ENCODE measurements around the gene CLMN. TPM values are rescaled to one million over a fixed set of nuclear protein-coding genes. Genes with fewer than 3 reads are reported as not detected.

The CLMN gene
- total and polyA plus RNA-seq, 10 of the 15 experiments (the other 5 are each of a cell fraction or from before 2014, with no cell fraction given) = 7.8 to 49.3 (median 18.5) TPM

DNA sequence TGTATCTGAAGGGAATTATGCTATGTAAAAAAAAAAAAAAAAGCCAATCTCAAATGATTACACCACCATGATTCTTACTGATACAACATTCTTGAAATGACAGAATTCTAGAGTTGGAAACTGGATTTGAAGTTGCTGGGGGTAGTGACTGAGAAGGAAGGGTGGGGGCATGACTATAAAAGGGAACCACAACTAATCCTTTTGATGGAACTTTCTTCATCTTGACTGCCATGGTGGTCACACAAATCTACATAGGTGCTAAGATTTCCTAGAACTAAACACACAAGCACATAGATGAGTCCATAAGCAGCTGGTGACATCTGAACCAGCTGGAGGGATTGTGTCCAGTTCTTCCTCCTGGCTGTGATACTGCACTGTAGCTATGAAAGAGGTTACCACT is 51.4 kb downstream of the CLMN start (continued):
- TF ChIP-seq EZH2 (IDR thresholded peaks at IDR 0.05; ENCODE audit: borderline replicate concordance, control insufficient read depth, low read depth, low read length) = no peak
- TF ChIP-seq ASH2L (IDR thresholded peaks at IDR 0.05; ENCODE audit: borderline replicate concordance, low read depth) = no peak
- TF ChIP-seq JUNB (IDR thresholded peaks at IDR 0.05) = peak; percentile 79
- TF ChIP-seq, protein P1, sequence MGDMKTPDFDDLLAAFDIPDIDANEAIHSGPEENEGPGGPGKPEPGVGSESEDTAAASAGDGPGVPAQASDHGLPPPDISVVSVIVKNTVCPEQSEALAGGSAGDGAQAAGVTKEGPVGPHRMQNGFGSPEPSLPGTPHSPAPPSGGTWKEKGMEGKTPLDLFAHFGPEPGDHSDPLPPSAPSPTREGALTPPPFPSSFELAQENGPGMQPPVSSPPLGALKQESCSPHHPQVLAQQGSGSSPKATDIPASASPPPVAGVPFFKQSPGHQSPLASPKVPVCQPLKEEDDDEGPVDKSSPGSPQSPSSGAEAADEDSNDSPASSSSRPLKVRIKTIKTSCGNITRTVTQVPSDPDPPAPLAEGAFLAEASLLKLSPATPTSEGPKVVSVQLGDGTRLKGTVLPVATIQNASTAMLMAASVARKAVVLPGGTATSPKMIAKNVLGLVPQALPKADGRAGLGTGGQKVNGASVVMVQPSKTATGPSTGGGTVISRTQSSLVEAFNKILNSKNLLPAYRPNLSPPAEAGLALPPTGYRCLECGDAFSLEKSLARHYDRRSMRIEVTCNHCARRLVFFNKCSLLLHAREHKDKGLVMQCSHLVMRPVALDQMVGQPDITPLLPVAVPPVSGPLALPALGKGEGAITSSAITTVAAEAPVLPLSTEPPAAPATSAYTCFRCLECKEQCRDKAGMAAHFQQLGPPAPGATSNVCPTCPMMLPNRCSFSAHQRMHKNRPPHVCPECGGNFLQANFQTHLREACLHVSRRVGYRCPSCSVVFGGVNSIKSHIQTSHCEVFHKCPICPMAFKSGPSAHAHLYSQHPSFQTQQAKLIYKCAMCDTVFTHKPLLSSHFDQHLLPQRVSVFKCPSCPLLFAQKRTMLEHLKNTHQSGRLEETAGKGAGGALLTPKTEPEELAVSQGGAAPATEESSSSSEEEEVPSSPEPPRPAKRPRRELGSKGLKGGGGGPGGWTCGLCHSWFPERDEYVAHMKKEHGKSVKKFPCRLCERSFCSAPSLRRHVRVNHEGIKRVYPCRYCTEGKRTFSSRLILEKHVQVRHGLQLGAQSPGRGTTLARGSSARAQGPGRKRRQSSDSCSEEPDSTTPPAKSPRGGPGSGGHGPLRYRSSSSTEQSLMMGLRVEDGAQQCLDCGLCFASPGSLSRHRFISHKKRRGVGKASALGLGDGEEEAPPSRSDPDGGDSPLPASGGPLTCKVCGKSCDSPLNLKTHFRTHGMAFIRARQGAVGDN (IDR thresholded peaks at IDR 0.05) = no peak
- TF ChIP-seq CREM (IDR thresholded peaks at IDR 0.05; ENCODE audit: low read depth) = 0 out of 2 replicates have a peak, but pooled peaks have one; percentile 19
- no peak for TF ChIP-seq SUPT20H (IDR thresholded peaks at IDR 0.05; ENCODE audit: borderline replicate concordance, control insufficient read depth, low read depth, low read length)
- no peak for TF ChIP-seq GATAD2B (conservative IDR thresholded peaks at IDR 0.05; ENCODE audit: low read depth)
- no peak for TF ChIP-seq POLR2AphosphoS2 (IDR thresholded peaks at IDR 0.05; ENCODE audit: low read depth, low read length)
- no peak for TF ChIP-seq BCL11A (IDR thresholded peaks at IDR 0.05; ENCODE audit: low read depth, low read length)
- peak in 1 of 2 experiments; percentile 82; a peak in 2 of 4 replicates for TF ChIP-seq SRF (IDR thresholded peaks at IDR 0.05; ENCODE audit: low read depth in 2 of 2, low read length in 2 of 2)
- no peak for TF ChIP-seq NR2F1 (conservative IDR thresholded peaks at IDR 0.05)

Measured in GM12878 (cell line).